GM10266 (cell line): Measurements from ENCODE around the gene MYO5B.

ENCODE experiments used
- DNase-seq: peaks from one replicate; pipeline ENCODE4 v3.0.0; 2012; ENCODE audit errors: extremely low spot score
- CTCF ChIP-seq: IDR thresholded peaks from 2 replicates; pipeline ENCODE4 v1.5.1; 2012; ENCODE audit warnings: mild to moderate bottlenecking, low read depth; ENCODE audit not compliant: control insufficient read depth, insufficient read depth; ENCODE audit errors: missing control alignments

The MYO5B gene

GRCh38 chr18:49955263-49955662 lies 239.7 kb downstream of the MYO5B start:
- no peak for TF ChIP-seq CTCF
- DNase-seq, result no peak

- no peak for TF ChIP-seq CTCF
- no peak for DNase-seq
Measured at GRCh38 chr18:49953391-49953790, 241.6 kb downstream of the MYO5B start.

- no peak for TF ChIP-seq CTCF
- no peak for DNase-seq
Measured at GRCh38 chr18:49949951-49950395, 245.0 kb downstream of the MYO5B start.

- no peak for TF ChIP-seq CTCF
- no peak for DNase-seq
Measured at GRCh38 chr18:49948975-49949374, 246.0 kb downstream of the MYO5B start.

- no peak for DNase-seq
- TF ChIP-seq CTCF, result peak; percentile 43
Measured at GRCh38 chr18:49944663-49945062, 250.3 kb downstream of the MYO5B start.

GRCh38 chr18:49936821-49937220 lies 258.1 kb downstream of the MYO5B start:
- TF ChIP-seq CTCF, result no peak
- no peak for DNase-seq

GRCh38 chr18:49935215-49935614 lies 259.7 kb downstream of the MYO5B start:
- DNase-seq, result no peak
- no peak for TF ChIP-seq CTCF
